Measurements from ENCODE around the gene ZNF594.
"Not testable (repeated sequence)": the region's sequence is repeated elsewhere in the genome, so short reads cannot be mapped to it uniquely, and the experiment has no call there.

ZNF594 gene

DNA sequence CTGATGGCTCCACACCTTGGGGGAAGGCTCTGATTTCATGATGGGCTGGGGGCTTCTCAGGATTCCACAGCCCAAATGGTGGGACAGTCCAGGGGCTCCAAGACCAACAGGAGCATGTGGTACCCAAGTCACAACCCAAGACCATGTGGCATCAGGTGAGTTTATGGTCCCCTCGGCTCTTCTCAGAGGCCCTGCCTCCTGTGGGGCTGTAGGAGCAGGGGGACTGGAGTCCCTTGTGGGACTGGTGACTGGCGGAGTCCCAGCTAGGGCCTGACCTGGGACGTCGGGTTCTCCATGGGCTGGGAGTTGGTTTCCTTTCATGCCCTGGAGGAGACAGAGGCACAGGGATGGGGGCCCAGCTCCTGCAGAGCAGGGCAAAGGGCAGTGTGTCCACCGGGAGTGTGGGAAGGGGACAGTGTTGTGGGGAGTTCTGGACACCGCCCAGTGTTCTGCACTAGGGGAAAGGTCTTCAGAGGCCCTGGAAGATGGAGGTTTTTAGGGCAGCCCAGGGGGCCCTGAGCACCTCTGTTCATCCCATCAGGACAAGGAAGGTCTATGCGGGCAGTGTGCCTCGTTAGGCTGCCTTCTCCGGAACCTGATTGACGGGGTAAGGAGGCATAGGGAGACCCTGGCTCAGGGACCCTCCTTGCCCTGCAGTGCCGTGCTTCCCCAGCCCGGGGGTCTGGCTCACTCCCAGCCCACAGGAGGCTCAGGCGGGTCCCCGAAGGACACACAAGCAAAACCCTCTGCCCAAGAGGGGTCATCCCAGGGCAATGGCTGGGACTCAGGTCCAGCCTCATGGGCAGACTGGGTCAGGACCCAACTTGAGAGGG is 54.9 kb downstream of the ZNF594 start:
- not testable (repeated sequence) for DNase-seq (ENCODE audit: low read depth, low spot score)

GRCh38 chr17:5135726-5136579 is 55.7 kb downstream of the ZNF594 start:
- no peak for DNase-seq (ENCODE audit: low read depth, low spot score)

DNA sequence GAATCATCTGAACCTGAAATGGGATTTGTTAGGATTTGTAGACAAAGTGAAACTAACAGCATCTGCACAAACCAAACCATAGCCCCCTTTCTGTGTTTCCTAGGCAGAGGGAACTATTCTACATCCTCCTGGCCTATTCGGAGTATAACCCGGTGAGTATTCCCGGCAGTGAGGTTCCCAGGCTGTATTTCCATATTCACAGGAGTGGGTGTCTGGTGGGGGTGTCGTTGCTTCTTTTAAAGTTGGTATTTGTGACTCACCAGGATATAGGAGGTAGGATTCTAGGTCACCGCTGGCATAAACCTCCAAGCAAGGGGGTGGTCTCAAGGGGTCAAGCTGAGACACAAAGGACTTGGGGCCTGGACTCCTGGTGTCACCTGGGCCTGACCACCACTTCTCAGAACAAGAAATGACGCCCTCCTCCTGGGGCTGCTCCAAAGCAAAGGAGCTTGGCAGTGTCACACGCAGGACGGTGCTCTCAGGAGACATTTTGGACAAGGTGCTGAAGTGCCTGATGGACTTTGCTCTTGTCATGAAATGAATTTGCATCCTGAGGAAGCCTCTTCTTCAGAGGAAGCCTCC is 56.4 kb downstream of the ZNF594 start:
- DNase-seq (ENCODE audit: low read depth, low spot score) = not testable (repeated sequence)

DNA sequence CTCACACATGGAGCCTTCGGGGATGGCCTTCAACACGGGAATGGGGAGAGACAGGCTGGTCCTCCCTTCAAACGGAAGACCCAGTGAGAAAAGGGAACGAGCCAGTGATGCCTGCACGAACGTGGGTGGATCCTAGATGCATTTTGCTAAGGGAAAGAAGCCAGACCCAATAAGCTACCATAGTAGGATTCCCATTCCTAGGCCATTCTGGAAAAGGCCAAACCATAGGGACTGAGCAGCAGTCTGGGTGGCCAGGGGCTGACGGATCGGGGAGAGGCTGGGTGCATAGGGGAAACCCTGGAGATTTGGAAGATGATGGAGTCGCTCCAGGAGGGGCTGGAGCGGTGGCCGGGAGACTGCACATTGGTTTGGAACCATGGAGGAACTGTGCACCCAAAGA is 57.1 kb downstream of the ZNF594 start:
- DNase-seq (ENCODE audit: low read depth, low spot score) = not testable (repeated sequence)

DNA sequence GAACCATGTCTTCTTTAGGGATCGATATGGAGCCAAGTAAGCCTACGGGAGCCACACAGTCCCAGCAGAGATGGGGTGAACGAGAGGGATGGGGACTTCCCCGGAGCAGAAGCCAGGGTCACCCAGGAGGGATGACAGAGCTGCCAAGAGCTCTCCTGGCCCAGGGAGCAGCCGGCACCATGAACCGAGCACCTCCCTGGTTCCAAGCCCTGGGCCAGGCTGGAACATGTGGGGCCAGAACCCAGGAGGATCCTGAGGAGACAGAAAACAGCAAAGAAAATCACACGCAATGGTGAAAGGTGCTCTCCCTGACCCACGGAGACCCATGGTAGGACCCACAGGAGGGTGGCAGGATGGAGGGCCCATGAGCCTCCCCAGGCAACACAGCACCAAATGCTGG is 57.7 kb downstream of the ZNF594 start:
- not testable (repeated sequence) for DNase-seq (ENCODE audit: low read depth, low spot score)

DNA sequence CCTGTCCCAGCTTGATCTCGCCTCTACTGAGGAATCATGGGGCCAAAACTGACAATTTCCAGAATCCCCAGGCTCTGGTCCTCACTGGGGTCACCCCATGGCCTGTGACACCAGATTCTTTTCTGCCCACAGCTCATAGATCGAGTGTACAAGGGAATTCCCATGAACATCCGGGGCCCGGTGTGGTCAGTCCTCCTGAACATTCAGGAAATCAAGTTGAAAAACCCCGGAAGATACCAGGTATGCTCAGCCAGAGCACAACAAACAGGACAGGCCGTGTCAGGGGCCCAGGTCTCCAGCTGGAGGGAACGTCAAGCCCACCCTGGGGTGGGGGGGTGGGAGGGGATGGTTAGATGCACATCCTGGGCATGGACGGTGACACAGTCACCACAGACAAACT is 58.4 kb downstream of the ZNF594 start:
- no peak for DNase-seq (ENCODE audit: low read depth, low spot score)

DNA sequence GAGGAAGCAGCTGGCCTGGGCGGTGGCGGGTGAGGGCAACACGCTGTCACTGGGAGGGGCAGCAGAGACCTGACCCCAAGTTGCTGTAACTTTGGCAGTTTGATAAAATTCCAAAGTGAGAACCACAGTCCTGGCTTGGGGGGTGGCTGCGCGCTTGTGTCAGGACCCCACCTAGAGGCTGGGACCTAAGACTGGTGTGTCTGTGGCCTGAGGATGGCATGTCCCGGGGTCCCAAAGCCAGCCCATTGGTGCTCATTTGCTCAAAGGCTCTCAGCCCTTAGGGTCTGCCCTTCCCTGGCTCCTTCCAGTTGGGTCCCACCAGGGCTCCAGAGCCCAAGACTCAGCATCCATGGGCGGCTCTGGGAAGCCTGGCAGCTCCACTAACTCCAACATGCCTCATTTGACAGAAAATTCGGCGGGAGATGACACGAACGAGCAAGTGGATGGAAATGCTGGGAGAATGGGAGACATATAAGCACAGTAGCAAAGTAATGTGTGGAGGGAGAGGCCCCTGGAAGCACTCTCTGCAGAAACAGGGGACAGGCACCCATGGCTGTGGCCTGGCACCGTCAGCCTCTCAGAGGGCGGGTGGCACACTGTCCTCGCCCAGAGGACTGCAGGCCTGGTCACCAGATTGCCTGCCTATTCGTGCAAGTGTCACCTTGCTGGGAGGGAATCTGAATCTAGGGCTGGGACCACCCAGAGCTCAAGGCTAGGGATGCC is 59.0 kb downstream of the ZNF594 start:
- DNase-seq (ENCODE audit: low read depth, low spot score) = not testable (repeated sequence)

- DNase-seq (ENCODE audit: low read depth, low spot score) = not testable (repeated sequence)
Measured at GRCh38 chr17:5131799-5132502, 59.7 kb downstream of the ZNF594 start.

DNA sequence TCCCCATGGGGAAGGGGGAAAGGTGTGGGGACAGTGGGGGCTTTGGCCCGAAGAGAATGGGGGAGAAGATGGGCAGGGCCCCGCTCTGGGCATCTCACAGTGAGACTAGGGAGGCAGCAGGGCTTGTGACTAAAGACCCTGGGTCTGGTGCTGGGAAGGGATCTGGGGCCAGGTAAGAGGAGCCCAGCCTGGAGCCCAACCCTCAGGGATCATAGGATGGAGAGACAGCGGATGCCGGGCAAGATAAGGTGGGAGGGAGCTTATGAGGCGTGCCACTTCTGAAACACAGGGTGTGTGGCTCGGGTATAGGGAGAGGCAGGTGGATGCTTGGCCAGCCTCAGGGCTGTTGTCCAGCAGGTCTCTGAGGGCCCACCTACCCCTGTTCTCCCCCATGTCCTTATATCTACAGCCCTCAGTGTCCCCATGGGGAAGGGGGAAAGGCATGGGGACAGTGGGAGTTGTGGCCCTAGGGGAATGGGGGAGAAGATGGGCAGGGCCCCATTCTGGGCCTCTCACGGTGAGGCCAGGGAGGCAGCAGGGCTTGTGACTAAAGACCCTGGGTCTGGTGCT is 60.4 kb downstream of the ZNF594 start:
- no peak for DNase-seq (ENCODE audit: low read depth, low spot score)

- DNase-seq (ENCODE audit: low read depth, low spot score) = not testable (repeated sequence)
Measured at GRCh38 chr17:5130687-5131086, 61.0 kb downstream of the ZNF594 start.

- not testable (repeated sequence) for DNase-seq (ENCODE audit: low read depth, low spot score)
Measured at GRCh38 chr17:5130261-5130660, 61.4 kb downstream of the ZNF594 start.

DNA sequence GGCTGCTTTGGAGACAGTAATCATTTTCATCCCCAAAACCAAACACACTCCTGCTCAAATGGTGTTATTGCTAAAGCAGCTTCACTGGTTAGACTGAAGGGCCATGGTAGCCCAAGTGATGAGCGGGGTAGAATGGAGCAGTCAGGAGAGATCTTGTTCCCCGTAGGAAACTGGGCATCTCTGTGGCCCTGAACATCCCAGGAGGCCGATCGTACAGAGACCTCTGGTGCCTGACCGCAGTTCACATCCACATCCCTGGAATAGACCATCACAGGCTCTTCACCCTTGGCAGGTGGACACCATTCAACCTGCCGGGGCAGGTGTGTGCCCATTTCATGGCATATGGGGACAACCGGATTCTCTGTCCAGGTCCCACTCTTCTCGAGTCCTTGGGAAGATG is 61.9 kb downstream of the ZNF594 start:
- not testable (repeated sequence) for DNase-seq (ENCODE audit: low read depth, low spot score)
